HG03565 (cell line): ENCODE measurements around the gene STK10.
"Not testable (repeated sequence)": the region's sequence is repeated elsewhere in the genome, so short reads cannot be mapped to it uniquely, and the experiment has no call there.

Experiments used
- ATAC-seq: cut with Tn5 transposase; IDR thresholded peaks from one replicate; pipeline ENCODE4 v1.9.1; 2021; ENCODE audit warnings: mild to moderate bottlenecking, moderate library complexity; ENCODE audit not compliant: unreplicated experiment

The STK10 gene

GRCh38 chr5:172029876-172030275, 158.1 kb downstream of the STK10 start:
- ATAC-seq = no peak

DNA sequence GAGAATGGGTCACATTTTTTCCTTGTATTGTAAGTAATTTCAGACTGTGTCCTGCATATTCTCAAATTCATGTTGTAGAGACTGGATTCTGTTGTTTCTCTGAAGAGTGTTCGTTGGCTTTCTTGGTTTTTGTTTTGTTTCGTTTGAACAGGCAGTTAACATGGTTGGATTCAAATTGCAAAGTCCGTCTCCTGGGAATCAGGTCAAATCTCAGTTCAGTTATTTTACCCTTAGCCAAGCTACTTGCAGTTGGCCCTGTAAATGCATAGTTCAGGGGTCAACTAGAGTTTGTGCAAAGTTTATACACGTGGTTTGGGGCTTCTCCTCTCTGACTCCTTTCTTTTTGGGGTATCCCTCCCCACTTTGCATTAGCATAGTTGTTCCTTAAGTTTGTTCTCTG, 159.9 kb downstream of the STK10 start:
- no peak for ATAC-seq

GRCh38 chr5:172020110-172020786, 167.8 kb downstream of the STK10 start:
- ATAC-seq = not testable (repeated sequence)

DNA sequence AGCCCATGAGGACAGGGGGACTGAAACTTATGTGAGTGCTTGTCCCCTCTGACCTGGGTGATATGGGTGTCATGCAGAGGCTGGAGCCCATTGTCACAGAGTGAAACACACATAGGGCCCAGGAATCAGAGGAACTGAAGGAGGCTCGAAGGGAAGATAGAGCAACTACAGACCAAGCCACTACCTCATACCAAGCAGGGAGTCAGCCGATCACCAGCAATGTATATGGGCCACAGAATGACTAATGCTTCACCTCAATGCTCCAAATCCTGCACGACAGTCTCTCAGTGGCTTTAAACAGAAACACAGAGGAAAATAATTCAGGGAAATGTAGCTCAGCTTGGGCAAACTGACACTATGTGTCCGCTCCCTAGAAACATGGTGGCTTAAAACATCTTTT, 172.7 kb downstream of the STK10 start:
- ATAC-seq = no peak

GRCh38 chr5:172010278-172010677, 177.7 kb downstream of the STK10 start:
- no peak for ATAC-seq

DNA sequence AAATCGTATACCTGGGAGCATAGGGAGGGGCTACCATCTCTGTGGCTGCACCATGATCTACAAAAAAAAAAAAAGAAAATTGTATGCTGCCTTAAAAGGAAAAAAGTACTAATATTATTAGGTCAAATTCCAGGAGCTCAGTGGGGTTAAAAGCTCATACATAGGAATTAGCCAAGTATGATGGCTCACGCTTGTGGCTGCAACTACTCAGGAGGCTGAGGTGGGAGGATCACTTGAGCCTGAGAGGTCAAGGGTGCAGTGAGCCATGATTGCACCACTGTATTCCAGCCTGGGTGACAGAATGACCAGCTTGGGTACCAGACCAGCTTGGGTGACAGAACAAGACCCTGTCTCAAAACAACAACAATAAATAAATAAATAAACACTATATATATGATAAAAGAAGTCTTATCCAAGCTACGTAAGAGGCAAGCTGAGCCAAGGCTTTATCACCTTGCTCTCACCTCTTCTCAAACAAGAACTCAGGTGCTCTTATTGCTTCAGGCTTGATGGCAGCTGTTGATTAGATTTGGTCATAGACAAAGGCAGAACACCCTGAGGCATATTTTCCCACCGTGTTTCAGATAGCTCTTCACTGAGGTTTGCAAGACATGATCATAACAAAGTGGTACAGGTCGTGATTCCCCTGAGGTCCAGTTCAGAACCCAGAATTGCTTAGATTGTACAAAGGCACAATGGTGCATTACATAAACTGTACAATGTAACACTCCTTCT, 178.3 kb downstream of the STK10 start:
- ATAC-seq = no peak

DNA sequence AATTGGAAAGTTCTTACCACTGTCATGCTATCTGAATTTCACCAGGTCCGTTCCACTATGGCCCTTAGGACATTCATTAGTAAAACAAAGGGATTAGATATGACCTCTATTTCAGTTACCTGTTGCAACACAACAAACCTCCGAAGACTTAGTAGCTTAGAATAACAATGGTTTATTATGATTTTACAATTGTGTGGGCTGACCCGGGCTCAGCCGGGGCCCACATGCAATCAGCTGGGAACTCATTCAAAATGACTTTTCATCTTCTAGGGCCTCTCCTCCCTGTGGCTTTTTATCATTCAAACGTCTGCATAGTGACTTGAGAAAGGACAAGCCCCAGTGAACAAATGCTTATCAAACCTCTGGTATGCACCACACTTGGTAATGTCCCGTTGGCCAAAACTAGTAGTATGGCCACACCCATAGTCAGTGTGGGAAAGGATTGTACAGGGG, 179.3 kb downstream of the STK10 start:
- no peak for ATAC-seq

GRCh38 chr5:172008111-172008455, 179.9 kb downstream of the STK10 start:
- ATAC-seq = no peak

DNA sequence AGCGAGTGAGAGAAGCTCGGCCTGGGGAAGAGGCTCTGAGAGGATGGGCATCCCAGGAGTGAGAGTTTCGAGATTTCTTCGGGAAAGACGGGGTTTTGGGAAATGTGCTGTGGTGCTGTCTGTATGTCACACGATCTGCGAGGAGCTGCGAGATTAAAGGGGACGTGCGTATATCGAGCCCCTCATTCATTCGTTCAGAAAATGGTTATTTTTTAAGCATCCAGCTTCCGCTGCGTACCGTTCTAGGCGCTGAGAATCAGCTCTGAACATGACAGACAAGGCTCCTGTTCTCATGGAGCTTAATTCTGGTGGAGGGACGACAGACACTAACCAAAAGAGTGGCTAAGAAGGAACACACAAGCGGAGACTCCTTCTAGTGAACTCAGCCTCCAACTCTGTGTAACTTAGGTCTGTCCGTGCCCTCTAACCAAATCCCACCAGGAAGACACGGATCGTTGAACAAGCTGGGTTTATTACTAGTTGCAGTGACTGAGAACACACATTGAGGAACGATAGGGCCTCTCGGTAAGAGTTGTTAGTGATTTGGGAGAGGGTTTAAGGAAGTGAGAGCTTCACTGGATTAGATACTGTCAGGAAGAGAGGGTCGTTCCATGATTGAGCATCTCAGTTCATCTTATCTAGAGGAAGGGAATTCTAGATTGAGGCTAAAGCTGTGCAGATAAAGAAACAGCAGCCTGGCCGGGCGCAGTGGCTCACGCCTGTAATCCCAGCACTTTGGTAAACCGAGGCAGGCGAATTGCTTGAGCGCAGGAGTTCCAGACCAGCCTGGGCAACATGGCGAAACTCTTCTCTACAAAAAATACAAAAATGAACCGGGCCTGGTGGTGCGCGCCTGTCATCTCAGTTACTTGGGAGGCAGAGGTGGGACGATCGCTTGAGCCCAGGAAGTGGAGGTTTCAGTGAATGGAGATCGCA, 180.6 kb downstream of the STK10 start:
- ATAC-seq = no peak

- ATAC-seq = peak; percentile 77
These were observed 181.5 kb downstream of the STK10 start, which contains the start of gene FBXW11 for GRCh38 chr5:172006321-172007174. Gene FBXW11, minus strand, starts transcription at chr5:172006638. Its CDS starts 136 bp downstream, at chr5:172006502.

DNA sequence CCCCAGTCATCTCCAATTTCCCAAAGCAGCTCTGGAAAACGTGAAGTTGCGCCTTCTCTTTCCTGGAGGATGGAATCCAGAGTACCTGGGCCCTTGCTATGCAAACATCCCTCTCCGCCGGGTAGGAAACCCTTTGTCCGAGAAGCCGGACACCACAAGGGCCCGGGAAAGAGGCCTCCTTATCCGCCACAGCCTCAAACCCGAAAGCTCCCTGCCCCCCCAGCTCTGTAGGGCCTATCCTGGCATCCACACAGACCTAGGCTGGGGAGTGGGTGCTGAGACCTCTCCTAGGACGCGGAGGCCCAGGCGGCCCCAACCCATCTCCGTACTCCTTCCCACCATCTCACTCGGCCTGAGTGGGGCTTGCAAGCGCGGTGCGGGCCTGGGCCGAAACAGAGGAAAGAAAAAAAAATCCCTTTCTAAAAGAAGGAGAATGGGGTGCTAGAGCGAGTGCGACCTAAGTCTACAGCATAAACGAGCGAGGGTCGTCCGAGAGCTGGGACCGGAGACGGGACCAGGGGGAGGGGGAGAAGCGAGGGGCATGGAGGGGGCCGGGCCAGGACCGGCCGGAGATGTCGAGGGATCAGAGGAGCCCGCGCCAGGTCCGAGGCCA, 182.2 kb downstream of the STK10 start:
- no peak for ATAC-seq

- ATAC-seq = no peak
These were observed 183.2 kb downstream of the STK10 start for GRCh38 chr5:172004824-172005237.

- ATAC-seq = no peak
These were observed 184.3 kb downstream of the STK10 start for GRCh38 chr5:172003746-172004145.

GRCh38 chr5:172002840-172003512, 185.0 kb downstream of the STK10 start:
- no peak for ATAC-seq

- ATAC-seq = no peak
These were observed 185.7 kb downstream of the STK10 start for GRCh38 chr5:172002310-172002709.

DNA sequence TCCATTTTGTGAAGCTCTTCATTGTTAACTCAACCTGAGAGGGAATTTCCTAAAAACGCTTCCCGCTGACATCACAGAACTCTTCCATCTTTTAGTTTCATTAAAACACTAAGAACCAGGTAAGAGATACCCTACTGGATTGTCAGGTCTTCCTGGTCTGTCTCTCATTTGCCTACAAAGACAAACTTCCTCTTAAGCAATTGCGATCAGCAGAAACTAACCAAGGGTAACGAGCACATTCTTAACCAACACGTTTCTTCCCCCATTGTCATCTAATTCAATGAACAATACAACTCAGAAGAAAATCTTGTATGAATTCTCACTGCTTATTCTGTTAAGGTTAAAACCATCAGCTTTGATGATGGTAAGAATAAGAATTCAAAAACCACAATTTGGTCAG, 188.1 kb downstream of the STK10 start:
- ATAC-seq = peak; percentile 50

- ATAC-seq = no peak
These were observed 188.9 kb downstream of the STK10 start for GRCh38 chr5:171999100-171999499.

DNA sequence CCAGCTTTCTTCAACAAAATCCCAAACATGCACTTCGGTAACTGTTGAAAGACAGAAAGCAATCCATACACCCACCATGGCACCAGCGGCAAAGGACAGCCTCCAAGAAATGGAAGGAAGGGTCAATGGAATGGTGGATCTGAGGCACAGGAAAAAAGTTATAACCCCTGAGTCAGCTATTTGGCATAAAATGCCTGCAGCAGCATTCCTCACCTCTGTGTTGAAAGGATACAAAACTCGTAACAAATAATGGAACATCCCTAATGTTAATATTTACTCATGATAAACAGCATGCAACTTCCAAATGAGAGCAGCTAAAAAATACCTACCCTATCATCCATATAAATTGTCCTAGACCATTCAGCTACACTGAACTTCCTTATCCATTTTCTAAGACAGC, 191.0 kb downstream of the STK10 start:
- no peak for ATAC-seq

DNA sequence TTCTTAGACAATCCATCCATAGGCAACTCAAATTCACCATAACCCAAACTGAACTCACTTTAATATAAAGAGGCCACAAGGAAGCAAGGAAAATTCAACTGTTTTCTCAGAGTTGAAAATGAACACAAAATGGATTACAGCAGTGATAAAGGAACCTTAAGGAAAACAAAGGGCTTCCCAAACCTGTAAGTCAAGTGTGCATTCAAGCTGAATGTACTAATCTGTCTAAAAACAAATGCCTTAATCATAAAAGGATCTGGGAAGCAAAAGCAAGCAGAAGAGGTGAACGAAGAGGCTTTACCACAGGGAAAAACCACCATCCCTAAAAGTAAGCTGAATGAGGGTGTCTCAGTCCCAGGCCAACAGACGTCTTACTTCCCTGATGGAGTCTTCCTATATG, 195.2 kb downstream of the STK10 start:
- no peak for ATAC-seq
